Stimulated activated naive B cell treated with anti-CD40 and anti-IgM and Interleukin-4, amounts not matched to agents 10 μg/mL and 1 μg/mL and 100 μg/mL, for 72 hours (primary cell): Measurements from ENCODE around the gene SPEM3.
A peak's percentile ranks its signal among the peaks of the same experiment; 100 is the strongest.
"Not testable (repeated sequence)": the region's sequence is repeated elsewhere in the genome, so short reads cannot be mapped to it uniquely, and the experiment has no call there.

ENCODE experiments used
- ATAC-seq, 2 donors: fragments of 150-1000 bp; cut with Tn5 transposase; replicated peaks; 2 replicates each; pipeline ENCODE4 v1.10.0; 2021; ENCODE audit warnings: moderate library complexity in 1 of 2
- DNase-seq: peaks from one replicate; pipeline ENCODE4 v3.0.0; 2021
- H3K27ac Mint-ChIP-seq: one replicate; pipeline ENCODE4 v1.8.0; 2022; ENCODE audit warnings: mild to moderate bottlenecking, mixed read lengths
- H3K27me3 Mint-ChIP-seq, 2 donors: one replicate each; pipeline ENCODE4 v1.8.0; 2022; ENCODE audit warnings: mixed read lengths in 2 of 2
- H3K36me3 Mint-ChIP-seq, 2 donors: one replicate each; pipeline ENCODE4 v1.8.0; 2022; ENCODE audit warnings: mixed read lengths in 2 of 2, mild to moderate bottlenecking in 1 of 2
- H3K4me1 Mint-ChIP-seq, 2 donors: one replicate each; pipeline ENCODE4 v1.8.0; 2022; ENCODE audit warnings: mixed read lengths in 2 of 2, mild to moderate bottlenecking in 1 of 2
- H3K4me3 Mint-ChIP-seq, 2 donors: one replicate each; pipeline ENCODE4 v1.8.0; 2022; ENCODE audit warnings: mild to moderate bottlenecking in 2 of 2, mixed read lengths in 2 of 2, moderate library complexity in 1 of 2
- H3K9me3 Mint-ChIP-seq, 2 donors: one replicate each; pipeline ENCODE4 v1.8.0; 2022; ENCODE audit warnings: mixed read lengths in 2 of 2, mild to moderate bottlenecking in 1 of 2

Gene SPEM3

GRCh38 chr17:7459961-7460545, 31.4 kb downstream of the SPEM3 start:
- no peak for ATAC-seq
- Mint-ChIP-seq H3K27me3 (no peaks in the 10 kb centered on the region), H3K9me3 (no peaks in the 10 kb centered on the region), H3K36me3 (peaks cover 18 to 32% of the 10 kb centered on the region in 2 donors), H3K4me3 (no peak overlapping the region), H3K27ac (no peak overlapping the region), H3K4me1 (peaks cover 8 to 13% of the 10 kb centered on the region in 2 donors)
- no peak for DNase-seq

- DNase-seq (no peak), ATAC-seq (no peak)
- H3K4me1 Mint-ChIP-seq = peaks cover 6 to 10% of the 10 kb centered on the region in 2 donors
- no peaks in the 10 kb centered on the region for H3K27me3 Mint-ChIP-seq
- H3K27ac Mint-ChIP-seq = peak overlapping the region; percentile 33
- peaks cover 22 to 37% of the 10 kb centered on the region in 2 donors for H3K36me3 Mint-ChIP-seq
- no peak overlapping the region for H3K4me3 Mint-ChIP-seq
- H3K9me3 Mint-ChIP-seq = no peaks in the 10 kb centered on the region
Observed at GRCh38 chr17:7460850-7461660, 32.4 kb downstream of the SPEM3 start.

- Mint-ChIP-seq H3K27me3 (no peaks in the 10 kb centered on the region), H3K9me3 (no peaks in the 10 kb centered on the region), H3K4me1 (peaks cover 14 to 17% of the 10 kb centered on the region in 2 donors), H3K36me3 (peaks cover 33 to 48% of the 10 kb centered on the region in 2 donors), H3K4me3 (peak overlapping the region in 1 of 2 donors; percentile 45), H3K27ac (peak overlapping the region; percentile 76)
- DNase-seq (no peak), ATAC-seq (no peak)
Observed at GRCh38 chr17:7462474-7463371, 34.1 kb downstream of the SPEM3 start.

GRCh38 chr17:7463372-7463846, 34.8 kb downstream of the SPEM3 start:
- Mint-ChIP-seq H3K36me3 (peaks cover 33 to 48% of the 10 kb centered on the region in 2 donors), H3K4me1 (peaks cover 15 to 24% of the 10 kb centered on the region in 2 donors), H3K27ac (no peak overlapping the region), H3K27me3 (no peaks in the 10 kb centered on the region), H3K4me3 (no peak overlapping the region), H3K9me3 (no peaks in the 10 kb centered on the region)
- ATAC-seq = no peak
- DNase-seq = no peak

GRCh38 chr17:7464081-7464480, 35.4 kb downstream of the SPEM3 start:
- peak overlapping the region; percentile 20 for H3K27ac Mint-ChIP-seq
- no peak overlapping the region for H3K4me3 Mint-ChIP-seq
- H3K27me3 Mint-ChIP-seq = no peaks in the 10 kb centered on the region
- H3K4me1 Mint-ChIP-seq = peaks cover 17 to 28% of the 10 kb centered on the region in 2 donors
- peaks cover 33 to 43% of the 10 kb centered on the region in 2 donors for H3K36me3 Mint-ChIP-seq
- ATAC-seq = no peak
- no peak for DNase-seq
- no peaks in the 10 kb centered on the region for H3K9me3 Mint-ChIP-seq

- DNase-seq (no peak), ATAC-seq (no peak)
- Mint-ChIP-seq H3K27ac (no peak overlapping the region), H3K36me3 (peaks cover 30 to 39% of the 10 kb centered on the region in 2 donors), H3K27me3 (no peaks in the 10 kb centered on the region), H3K9me3 (no peaks in the 10 kb centered on the region), H3K4me3 (no peak overlapping the region), H3K4me1 (peaks cover 17 to 28% of the 10 kb centered on the region in 2 donors)
Observed at GRCh38 chr17:7465597-7466275, 37.1 kb downstream of the SPEM3 start.

- Mint-ChIP-seq H3K36me3 (peaks cover 26 to 34% of the 10 kb centered on the region in 2 donors), H3K4me1 (peaks cover 17 to 28% of the 10 kb centered on the region in 2 donors), H3K27ac (no peak overlapping the region), H3K4me3 (peak overlapping the region in 1 of 2 donors; percentile 15), H3K9me3 (no peaks in the 10 kb centered on the region), H3K27me3 (no peaks in the 10 kb centered on the region)
- DNase-seq = no peak
- no peak for ATAC-seq
Observed at GRCh38 chr17:7466318-7466638, 37.6 kb downstream of the SPEM3 start.

- H3K9me3 Mint-ChIP-seq = no peaks in the 10 kb centered on the region
- H3K27me3 Mint-ChIP-seq = no peaks in the 10 kb centered on the region
- peak overlapping the region in 1 of 2 donors; percentile 15 for H3K4me3 Mint-ChIP-seq
- ATAC-seq (no peak), DNase-seq (no peak)
- H3K27ac Mint-ChIP-seq = peak overlapping the region; percentile 88
- H3K4me1 Mint-ChIP-seq = peaks cover 18 to 30% of the 10 kb centered on the region in 2 donors
- peaks cover 25 to 32% of the 10 kb centered on the region in 2 donors for H3K36me3 Mint-ChIP-seq
Observed at GRCh38 chr17:7466639-7467341, 38.1 kb downstream of the SPEM3 start.

- H3K4me1 Mint-ChIP-seq = peaks cover 20 to 35% of the 10 kb centered on the region in 2 donors
- H3K36me3 Mint-ChIP-seq = peaks cover 25 to 32% of the 10 kb centered on the region in 2 donors
- H3K4me3 Mint-ChIP-seq = no peak overlapping the region
- H3K27me3 Mint-ChIP-seq = no peaks in the 10 kb centered on the region
- DNase-seq = no peak
- no peak for ATAC-seq
- H3K27ac Mint-ChIP-seq = no peak overlapping the region
- no peaks in the 10 kb centered on the region for H3K9me3 Mint-ChIP-seq
Observed at GRCh38 chr17:7467498-7467897, 38.8 kb downstream of the SPEM3 start.

GRCh38 chr17:7468290-7468689, 39.6 kb downstream of the SPEM3 start:
- Mint-ChIP-seq H3K27me3 (no peaks in the 10 kb centered on the region), H3K27ac (no peak overlapping the region), H3K9me3 (no peaks in the 10 kb centered on the region), H3K4me1 (peaks cover 18 to 35% of the 10 kb centered on the region in 2 donors), H3K4me3 (no peak overlapping the region), H3K36me3 (peaks cover 24 to 26% of the 10 kb centered on the region in 2 donors)
- DNase-seq (no peak), ATAC-seq (no peak)

GRCh38 chr17:7468804-7469389, 40.2 kb downstream of the SPEM3 start:
- H3K9me3 Mint-ChIP-seq = no peaks in the 10 kb centered on the region
- ATAC-seq = no peak

GRCh38 chr17:7469843-7470242, 41.2 kb downstream of the SPEM3 start:
- DNase-seq, H3K4me3 Mint-ChIP-seq, ATAC-seq, H3K27me3 Mint-ChIP-seq, H3K9me3 Mint-ChIP-seq, H3K27ac Mint-ChIP-seq: not testable (repeated sequence)
- Mint-ChIP-seq H3K4me1 (peaks cover 18 to 35% of the 10 kb centered on the region in 2 donors), H3K36me3 (peaks cover 15 to 16% of the 10 kb centered on the region in 2 donors)

More at GRCh38 chr17:7468804-7469389, 40.2 kb downstream of the SPEM3 start:
- peaks cover 18 to 35% of the 10 kb centered on the region in 2 donors for H3K4me1 Mint-ChIP-seq
- DNase-seq = no peak
- H3K4me3 Mint-ChIP-seq = no peak overlapping the region
- no peaks in the 10 kb centered on the region for H3K27me3 Mint-ChIP-seq
- peaks cover 19 to 20% of the 10 kb centered on the region in 2 donors for H3K36me3 Mint-ChIP-seq
- H3K27ac Mint-ChIP-seq = no peak overlapping the region

- not testable (repeated sequence) for H3K4me3 Mint-ChIP-seq, H3K27ac Mint-ChIP-seq, H3K27me3 Mint-ChIP-seq, H3K9me3 Mint-ChIP-seq, ATAC-seq, DNase-seq
- peaks cover 15% of the 10 kb centered on the region in 2 donors for H3K36me3 Mint-ChIP-seq
- H3K4me1 Mint-ChIP-seq = peaks cover 18 to 35% of the 10 kb centered on the region in 2 donors
Observed at GRCh38 chr17:7470457-7470973, 41.9 kb downstream of the SPEM3 start.
